ES-I3 (cell line): ENCODE results near the gene ZNF57.
"Not testable (repeated sequence)": the region's sequence is repeated elsewhere in the genome, so short reads cannot be mapped to it uniquely, and the experiment has no call there.

ENCODE experiments used
- H3K36me3 ChIP-seq: 2 replicates; pipeline ENCODE4 v1.6.1; 2013; ENCODE audit warnings: mild to moderate bottlenecking, low read length, control low read depth, moderate library complexity; ENCODE audit not compliant: insufficient read depth
- H3K4me1 ChIP-seq: 2 replicates; pipeline ENCODE4 v1.6.1; 2013; ENCODE audit warnings: mild to moderate bottlenecking, control low read depth, low read length; ENCODE audit not compliant: insufficient read depth
- H3K9ac ChIP-seq: 2 replicates; pipeline ENCODE4 v1.6.1; 2013; ENCODE audit warnings: low read depth, mild to moderate bottlenecking, low read length, moderate library complexity
- H3K9me3 ChIP-seq: 2 replicates; pipeline ENCODE4 v1.6.1; 2013; ENCODE audit warnings: mild to moderate bottlenecking, low read length, moderate library complexity; ENCODE audit not compliant: control insufficient read depth, insufficient read depth

The ZNF57 gene

GRCh38 chr19:2957160-2957559 is 56.4 kb downstream of the ZNF57 start:
- no peaks in the 10 kb centered on the region for H3K9me3 ChIP-seq
- H3K9ac ChIP-seq, result no peak overlapping the region
- no peaks in the 10 kb centered on the region for H3K36me3 ChIP-seq
- no peaks in the 10 kb centered on the region for H3K4me1 ChIP-seq

GRCh38 chr19:2960120-2960519 is 59.4 kb downstream of the ZNF57 start:
- Histone ChIP-seq H3K36me3 (no peaks in the 10 kb centered on the region), H3K9ac (no peak overlapping the region), H3K4me1 (no peaks in the 10 kb centered on the region), H3K9me3 (no peaks in the 10 kb centered on the region)

GRCh38 chr19:2962018-2962670 is 61.4 kb downstream of the ZNF57 start:
- H3K36me3 ChIP-seq, result no peaks in the 10 kb centered on the region
- no peak overlapping the region for H3K9ac ChIP-seq
- H3K4me1 ChIP-seq, result no peaks in the 10 kb centered on the region

GRCh38 chr19:2963122-2963521 is 62.4 kb downstream of the ZNF57 start:
- H3K4me1 ChIP-seq, result no peaks in the 10 kb centered on the region
- H3K9ac ChIP-seq, result no peak overlapping the region
- no peaks in the 10 kb centered on the region for H3K9me3 ChIP-seq
- H3K36me3 ChIP-seq, result no peaks in the 10 kb centered on the region

More at GRCh38 chr19:2962018-2962670, 61.4 kb downstream of the ZNF57 start:
- no peaks in the 10 kb centered on the region for H3K9me3 ChIP-seq

- H3K9ac ChIP-seq, H3K4me1 ChIP-seq, H3K9me3 ChIP-seq, H3K36me3 ChIP-seq: not testable (repeated sequence)
These were observed 62.9 kb downstream of the ZNF57 start for GRCh38 chr19:2963631-2964030.

- no peaks in the 10 kb centered on the region for H3K4me1 ChIP-seq
- no peak overlapping the region for H3K9ac ChIP-seq
- no peaks in the 10 kb centered on the region for H3K36me3 ChIP-seq
- no peaks in the 10 kb centered on the region for H3K9me3 ChIP-seq
These were observed 64.1 kb downstream of the ZNF57 start for GRCh38 chr19:2964874-2965273.

GRCh38 chr19:2967972-2968371 is 67.2 kb downstream of the ZNF57 start:
- H3K9ac ChIP-seq, result no peak overlapping the region
- no peaks in the 10 kb centered on the region for H3K9me3 ChIP-seq
- no peaks in the 10 kb centered on the region for H3K36me3 ChIP-seq
- H3K4me1 ChIP-seq, result no peaks in the 10 kb centered on the region
